DOHH2 (cell line): Measurements from ENCODE around the gene SLCO2A1.

Experiments
- H3F3A ChIP-seq: fragments of 200-600 bp; sonication (generic), shearing (Covaris generic); 2 replicates; pipeline ENCODE4 v1.6.0; 2016; ENCODE audit warnings: antibody characterized with exemption, mild to moderate bottlenecking; ENCODE audit not compliant: control insufficient read depth, insufficient read depth
- H3K27ac ChIP-seq: fragments of 200-600 bp; sonication (generic); 2 replicates; pipeline ENCODE4 v1.5.1; 2014; ENCODE audit warnings: low read depth, mild to moderate bottlenecking, low read length, moderate library complexity
- H3K27me3 ChIP-seq: fragments of 200-600 bp; sonication (generic); 2 replicates; pipeline ENCODE4 v1.6.1; 2014; ENCODE audit warnings: mild to moderate bottlenecking, low read length, mixed read lengths; ENCODE audit not compliant: control insufficient read depth
- H3K36me3 ChIP-seq: fragments of 200-600 bp; sonication (generic); 2 replicates; pipeline ENCODE4 v1.6.1; 2014; ENCODE audit warnings: mild to moderate bottlenecking, low read length, moderate library complexity, mixed read lengths; ENCODE audit not compliant: control insufficient read depth
- H3K4me1 ChIP-seq: fragments of 200-600 bp; sonication (generic); 2 replicates; pipeline ENCODE4 v1.6.1; 2014; ENCODE audit warnings: mild to moderate bottlenecking, low read length, mixed read lengths; ENCODE audit not compliant: control insufficient read depth
- H3K4me2 ChIP-seq: fragments of 200-600 bp; sonication (generic); 2 replicates; pipeline ENCODE4 v1.6.0; 2014; ENCODE audit warnings: mild to moderate bottlenecking, low read length, moderate library complexity
- H3K4me3 ChIP-seq: fragments of 200-600 bp; sonication (generic); 2 replicates; pipeline ENCODE4 v1.5.1; 2014; ENCODE audit warnings: mild to moderate bottlenecking, low read length, mixed read lengths
- H3K79me2 ChIP-seq: fragments of 200-600 bp; sonication (generic); 2 replicates; pipeline ENCODE4 v1.6.1; 2014; ENCODE audit warnings: mild to moderate bottlenecking, low read length, mixed read lengths; ENCODE audit not compliant: control insufficient read depth
- H3K9me2 ChIP-seq: fragments of 200-600 bp; sonication (generic); replicated peaks from 2 replicates; pipeline ENCODE4 v1.6.1; 2014; ENCODE audit warnings: mild to moderate bottlenecking, low read length, mixed read lengths; ENCODE audit not compliant: control insufficient read depth
- H3K9me3 ChIP-seq: fragments of 200-600 bp; sonication (generic); 2 replicates; pipeline ENCODE4 v1.6.1; 2014; ENCODE audit warnings: antibody characterized with exemption, low read length, mixed read lengths; ENCODE audit not compliant: control insufficient read depth, insufficient read depth
- H4K20me1 ChIP-seq: fragments of 200-600 bp; sonication (generic); 2 replicates; pipeline ENCODE4 v1.6.0; 2014; ENCODE audit warnings: low read depth, mild to moderate bottlenecking, antibody characterized with exemption, low read length, moderate library complexity; ENCODE audit not compliant: control insufficient read depth, insufficient read depth
- EZH2phosphoT487 ChIP-seq: fragments of 200-600 bp; sonication (generic); IDR thresholded peaks from 2 replicates; pipeline ENCODE4 v1.6.1; 2017; ENCODE audit warnings: borderline replicate concordance, mild to moderate bottlenecking, antibody characterized with exemption, low read length, moderate library complexity, mixed read lengths
- TF ChIP-seq, protein P1 (sequence below): fragments of 200-600 bp; sonication (generic); IDR thresholded peaks from one replicate; pipeline ENCODE4 v1.5.1; 2014; ENCODE audit warnings: antibody characterized with exemption, mild to moderate bottlenecking, low read depth, low read length; ENCODE audit not compliant: poor library complexity, severe bottlenecking

Gene SLCO2A1

DNA sequence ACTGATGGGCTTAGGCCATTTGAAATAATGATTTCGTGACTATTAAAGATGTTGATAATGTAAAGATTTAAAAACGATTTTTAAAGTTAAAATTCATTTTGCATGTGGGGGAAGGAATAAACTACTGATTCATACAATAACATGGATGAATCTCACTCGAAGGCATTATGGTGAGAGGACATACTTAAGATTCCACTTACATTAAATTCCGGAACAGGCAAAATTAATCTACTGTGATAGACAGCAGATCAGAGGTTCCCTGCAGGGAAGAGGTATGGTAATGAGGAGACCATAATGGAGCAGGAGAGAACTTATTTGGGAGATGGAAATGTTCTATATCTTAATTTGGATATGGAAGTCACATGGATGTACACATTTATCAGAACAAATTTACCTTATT is 105.7 kb downstream of the SLCO2A1 start:
- Histone ChIP-seq H3K9me2 (no peaks in the 10 kb centered on the region), H3K27ac (no peak overlapping the region), H3K79me2 (no peaks in the 10 kb centered on the region), H3K9me3 (no peaks in the 10 kb centered on the region), H3K36me3 (no peaks in the 10 kb centered on the region), H3K4me3 (no peak overlapping the region), H3K27me3 (peaks cover 24% of the 10 kb centered on the region), H3F3A (no peaks in the 10 kb centered on the region), H3K4me1 (peaks cover 10% of the 10 kb centered on the region), H4K20me1 (no peaks in the 10 kb centered on the region), H3K4me2 (no peak overlapping the region)
- TF ChIP-seq, protein P1, sequence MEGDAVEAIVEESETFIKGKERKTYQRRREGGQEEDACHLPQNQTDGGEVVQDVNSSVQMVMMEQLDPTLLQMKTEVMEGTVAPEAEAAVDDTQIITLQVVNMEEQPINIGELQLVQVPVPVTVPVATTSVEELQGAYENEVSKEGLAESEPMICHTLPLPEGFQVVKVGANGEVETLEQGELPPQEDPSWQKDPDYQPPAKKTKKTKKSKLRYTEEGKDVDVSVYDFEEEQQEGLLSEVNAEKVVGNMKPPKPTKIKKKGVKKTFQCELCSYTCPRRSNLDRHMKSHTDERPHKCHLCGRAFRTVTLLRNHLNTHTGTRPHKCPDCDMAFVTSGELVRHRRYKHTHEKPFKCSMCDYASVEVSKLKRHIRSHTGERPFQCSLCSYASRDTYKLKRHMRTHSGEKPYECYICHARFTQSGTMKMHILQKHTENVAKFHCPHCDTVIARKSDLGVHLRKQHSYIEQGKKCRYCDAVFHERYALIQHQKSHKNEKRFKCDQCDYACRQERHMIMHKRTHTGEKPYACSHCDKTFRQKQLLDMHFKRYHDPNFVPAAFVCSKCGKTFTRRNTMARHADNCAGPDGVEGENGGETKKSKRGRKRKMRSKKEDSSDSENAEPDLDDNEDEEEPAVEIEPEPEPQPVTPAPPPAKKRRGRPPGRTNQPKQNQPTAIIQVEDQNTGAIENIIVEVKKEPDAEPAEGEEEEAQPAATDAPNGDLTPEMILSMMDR = no peak
- no peak for TF ChIP-seq EZH2phosphoT487

DNA sequence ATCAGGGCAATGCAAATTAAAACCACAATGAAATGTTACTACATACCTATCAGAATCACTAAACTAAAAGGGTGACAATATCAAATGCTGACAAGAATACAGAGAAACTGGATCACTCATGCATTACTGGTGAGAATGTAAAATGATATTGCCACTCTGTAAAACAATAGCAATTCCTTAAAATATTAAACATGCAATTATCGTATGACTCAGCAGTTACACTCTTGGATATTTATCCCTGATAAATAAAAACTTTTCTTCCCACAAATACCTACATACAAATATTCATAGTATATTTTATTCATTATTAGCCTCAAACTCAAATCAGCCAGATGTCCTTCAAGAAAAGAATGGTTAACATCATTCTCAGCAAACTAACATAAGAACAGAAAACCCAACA is 108.1 kb downstream of the SLCO2A1 start:
- no peak overlapping the region for H3K4me3 ChIP-seq
- no peak for TF ChIP-seq EZH2phosphoT487
- TF ChIP-seq, protein P1 = no peak
- no peak overlapping the region for H3K27ac ChIP-seq
- no peaks in the 10 kb centered on the region for H4K20me1 ChIP-seq
- H3K9me2 ChIP-seq = no peaks in the 10 kb centered on the region
- no peaks in the 10 kb centered on the region for H3F3A ChIP-seq
- peaks cover 4% of the 10 kb centered on the region; the same call in 1 of the 2 replicates for H3K9me3 ChIP-seq
- H3K79me2 ChIP-seq = no peaks in the 10 kb centered on the region
- no peaks in the 10 kb centered on the region for H3K36me3 ChIP-seq
- no peaks in the 10 kb centered on the region for H3K4me1 ChIP-seq
- H3K4me2 ChIP-seq = no peak overlapping the region
- H3K27me3 ChIP-seq = peaks cover 12% of the 10 kb centered on the region; the same call in 1 of the 2 replicates

DNA sequence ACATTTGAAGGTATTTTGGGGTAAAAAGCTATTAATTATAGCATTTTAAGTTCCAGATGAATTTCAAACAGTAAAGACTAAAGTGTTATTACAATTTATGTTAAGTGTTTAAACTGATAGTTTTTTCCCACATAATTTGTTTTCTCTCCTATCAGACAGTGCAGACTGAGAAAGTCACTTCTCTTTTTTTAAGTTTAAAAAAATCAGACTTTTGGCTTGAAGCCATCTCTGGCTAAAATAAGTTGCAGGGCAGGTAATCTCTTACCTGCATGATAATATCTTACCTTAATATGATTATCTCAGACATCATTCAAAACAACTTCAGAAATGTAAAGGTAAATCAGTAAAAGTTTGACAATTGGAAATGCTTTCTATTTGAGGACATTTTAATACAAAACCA is 112.6 kb downstream of the SLCO2A1 start:
- no peak for TF ChIP-seq EZH2phosphoT487
- Histone ChIP-seq H3K27ac (no peak overlapping the region), H3K9me2 (no peaks in the 10 kb centered on the region), H3K27me3 (peaks cover 24% of the 10 kb centered on the region), H4K20me1 (no peaks in the 10 kb centered on the region), H3K4me3 (no peak overlapping the region), H3K4me2 (no peak overlapping the region), H3K4me1 (no peaks in the 10 kb centered on the region), H3F3A (no peaks in the 10 kb centered on the region), H3K79me2 (no peaks in the 10 kb centered on the region), H3K9me3 (peaks cover 4% of the 10 kb centered on the region; the same call in 1 of the 2 replicates), H3K36me3 (no peaks in the 10 kb centered on the region)

DNA sequence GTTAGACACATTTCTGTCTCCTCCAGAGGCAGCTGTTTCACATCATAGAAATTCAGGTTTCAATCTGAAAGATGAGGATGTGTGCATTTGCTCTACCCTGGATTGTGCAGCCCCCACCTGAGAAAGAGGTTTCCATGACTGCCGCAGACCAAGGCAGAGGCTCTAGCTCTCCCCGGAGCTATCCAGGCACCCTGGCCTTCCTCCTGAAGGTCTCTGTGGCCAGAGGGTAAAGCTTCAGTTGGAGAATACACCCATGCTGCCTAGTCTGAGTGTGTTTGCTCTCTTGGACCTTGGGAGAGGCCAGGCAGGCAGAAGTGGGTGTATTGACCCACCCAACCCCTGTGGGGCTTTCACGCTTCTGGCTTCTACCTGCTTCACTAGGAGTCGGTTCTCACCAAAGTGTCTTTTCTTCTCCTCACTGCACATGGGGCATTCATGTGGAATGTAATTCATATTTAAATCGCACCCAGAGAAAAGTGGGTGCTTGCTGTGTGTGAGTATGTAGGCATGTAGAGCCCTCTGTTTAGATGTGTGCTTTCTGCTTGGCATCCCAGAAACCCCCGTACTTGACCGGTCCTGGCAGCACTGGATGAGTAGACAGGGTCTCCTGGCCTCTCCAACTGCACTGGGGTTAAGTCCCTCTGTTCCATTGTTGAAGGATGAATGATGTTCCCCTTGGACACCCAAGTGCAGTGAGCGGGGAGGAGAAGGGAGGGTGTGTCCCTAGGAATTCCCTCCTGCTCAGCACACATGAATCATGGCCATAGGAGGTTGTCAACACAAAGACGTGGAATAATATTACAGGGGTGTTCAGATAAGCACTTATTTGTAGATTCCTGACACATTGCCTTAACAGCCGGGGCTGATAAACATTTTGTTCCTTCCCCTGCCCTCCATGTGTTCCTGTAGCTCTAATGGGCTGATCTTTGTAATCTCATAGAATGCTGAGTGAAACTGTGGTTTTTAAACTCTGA is 113.8 kb downstream of the SLCO2A1 start:
- no peaks in the 10 kb centered on the region for H4K20me1 ChIP-seq
- no peaks in the 10 kb centered on the region for H3K36me3 ChIP-seq
- H3K27ac ChIP-seq = no peak overlapping the region
- no peak overlapping the region for H3K4me3 ChIP-seq
- H3K4me1 ChIP-seq = no peaks in the 10 kb centered on the region
- H3K27me3 ChIP-seq = peaks cover 20% of the 10 kb centered on the region
- no peaks in the 10 kb centered on the region for H3K9me2 ChIP-seq
- no peaks in the 10 kb centered on the region for H3F3A ChIP-seq
- peaks cover 4% of the 10 kb centered on the region; the same call in 1 of the 2 replicates for H3K9me3 ChIP-seq
- no peak overlapping the region for H3K4me2 ChIP-seq
- TF ChIP-seq, protein P1 = no peak
- no peak for TF ChIP-seq EZH2phosphoT487
- H3K79me2 ChIP-seq = no peaks in the 10 kb centered on the region
